Retinal pigment epithelial cell (primary cell): Measurements from ENCODE around the gene KHK.
A peak's percentile ranks its signal among the peaks of the same experiment; 100 is the strongest.

Source experiments
- DNase-seq: peaks from one replicate; pipeline ENCODE4 v3.0.0-alpha.2; 2010; ENCODE audit warnings: low read depth
- H3K4me3 ChIP-seq: 2 replicates; pipeline ENCODE4 v1.5.1; 2011; ENCODE audit warnings: mild to moderate bottlenecking, low read length, control low read depth, moderate library complexity
- TF ChIP-seq, protein P1 (sequence below): conservative IDR thresholded peaks from 2 replicates; pipeline ENCODE4 v1.5.1; 2011; ENCODE audit warnings: low read depth, low read length, control low read depth, inconsistent platforms

KHK gene

DNA sequence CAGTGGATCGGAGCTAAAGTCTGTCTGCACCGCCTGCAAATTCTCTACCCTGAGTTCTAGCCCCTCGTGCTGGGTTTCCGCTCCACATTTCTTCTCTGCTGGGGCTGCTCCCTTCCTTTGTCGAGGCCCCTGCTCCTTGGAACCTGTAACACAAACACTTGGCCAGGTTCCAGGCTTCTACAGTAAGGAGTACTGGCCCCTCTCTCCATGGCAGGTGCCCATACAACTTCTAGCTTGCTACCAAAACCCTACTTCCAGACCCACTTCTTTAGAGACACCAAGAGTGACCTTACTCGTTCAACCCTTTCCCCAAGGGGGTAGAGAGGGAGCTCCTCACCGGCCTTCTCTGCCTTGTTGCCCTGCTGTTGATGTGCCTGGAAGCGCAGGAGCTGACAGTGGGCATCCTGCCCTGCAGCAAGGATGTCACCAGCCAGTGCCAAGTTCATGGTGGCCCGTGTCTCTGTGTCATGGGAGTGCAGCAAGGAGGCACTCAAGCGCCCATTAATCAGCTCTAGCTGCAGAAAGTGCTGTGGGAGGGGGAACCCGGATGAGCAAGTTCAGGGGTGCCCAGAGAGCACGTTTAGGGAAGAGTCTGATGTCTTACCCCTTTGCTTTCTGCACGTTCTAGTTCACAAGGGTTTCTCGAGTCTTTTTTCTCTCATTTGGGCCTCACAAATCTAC is 46.8 kb downstream of the KHK start:
- no peak for DNase-seq
- peak overlapping the region; percentile 87 for H3K4me3 ChIP-seq
- TF ChIP-seq, protein P1, sequence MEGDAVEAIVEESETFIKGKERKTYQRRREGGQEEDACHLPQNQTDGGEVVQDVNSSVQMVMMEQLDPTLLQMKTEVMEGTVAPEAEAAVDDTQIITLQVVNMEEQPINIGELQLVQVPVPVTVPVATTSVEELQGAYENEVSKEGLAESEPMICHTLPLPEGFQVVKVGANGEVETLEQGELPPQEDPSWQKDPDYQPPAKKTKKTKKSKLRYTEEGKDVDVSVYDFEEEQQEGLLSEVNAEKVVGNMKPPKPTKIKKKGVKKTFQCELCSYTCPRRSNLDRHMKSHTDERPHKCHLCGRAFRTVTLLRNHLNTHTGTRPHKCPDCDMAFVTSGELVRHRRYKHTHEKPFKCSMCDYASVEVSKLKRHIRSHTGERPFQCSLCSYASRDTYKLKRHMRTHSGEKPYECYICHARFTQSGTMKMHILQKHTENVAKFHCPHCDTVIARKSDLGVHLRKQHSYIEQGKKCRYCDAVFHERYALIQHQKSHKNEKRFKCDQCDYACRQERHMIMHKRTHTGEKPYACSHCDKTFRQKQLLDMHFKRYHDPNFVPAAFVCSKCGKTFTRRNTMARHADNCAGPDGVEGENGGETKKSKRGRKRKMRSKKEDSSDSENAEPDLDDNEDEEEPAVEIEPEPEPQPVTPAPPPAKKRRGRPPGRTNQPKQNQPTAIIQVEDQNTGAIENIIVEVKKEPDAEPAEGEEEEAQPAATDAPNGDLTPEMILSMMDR = no peak

DNA sequence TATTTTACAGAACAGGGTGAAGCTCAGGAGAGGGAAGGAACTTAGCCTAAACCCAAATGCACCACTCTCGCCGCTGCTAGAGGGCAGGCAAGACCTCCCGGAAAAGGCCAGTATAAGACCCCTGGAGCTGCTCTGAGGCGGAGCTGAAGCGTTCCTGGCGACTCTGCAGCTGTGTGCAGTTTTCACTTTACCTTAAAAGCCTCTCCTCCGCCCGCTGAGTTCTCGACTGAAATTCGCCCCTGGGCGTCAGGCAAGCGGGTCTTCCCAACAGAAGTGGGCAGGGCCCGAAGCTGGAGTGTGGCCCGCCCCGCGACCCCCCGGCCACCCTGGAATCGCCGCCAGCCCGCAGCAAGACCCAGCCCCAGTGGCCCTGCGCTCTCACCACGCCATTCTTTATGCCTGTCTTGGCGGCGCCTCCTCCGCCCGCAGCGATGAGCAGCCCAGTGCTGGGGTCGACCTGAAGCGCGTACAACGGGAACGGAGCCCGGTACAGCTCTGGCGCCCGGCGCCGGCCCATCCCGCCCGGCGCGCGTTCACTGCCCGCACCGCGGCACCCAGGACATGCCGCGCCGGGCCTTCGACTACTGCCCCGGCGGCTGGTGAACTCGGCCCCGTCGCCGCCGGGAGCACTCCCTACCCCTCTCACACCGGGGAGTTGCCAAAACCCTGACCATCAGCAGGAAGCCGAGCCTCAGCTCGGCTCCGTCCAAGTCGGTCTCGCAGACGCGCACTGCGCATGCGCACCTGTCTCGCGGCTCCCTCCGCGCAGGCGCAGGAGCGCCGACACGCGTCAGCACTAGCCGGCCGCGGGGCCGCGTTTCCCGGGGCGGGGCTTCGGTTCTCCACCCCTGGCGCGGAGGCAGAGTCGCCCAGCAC is 47.6 kb downstream of the KHK start, which contains the start of gene PREB:
PREB (minus strand) TSS at position 732 of the 876 bp plus-strand sequence; CDS start at position 517, 215 bp downstream.
- TF ChIP-seq, protein P1 = peak; percentile 51
- peak; percentile 69 for DNase-seq

GRCh38 chr2:27134781-27135477 is 48.4 kb downstream of the KHK start:
- peak overlapping the region; percentile 9 for H3K4me3 ChIP-seq
- TF ChIP-seq, protein P1 = no peak
- DNase-seq = no peak

More for the DNA sequence above, 47.6 kb downstream of the KHK start, which contains the start of gene PREB:
- H3K4me3 ChIP-seq = peak within 1 kb of the TSS; percentile 87

DNA sequence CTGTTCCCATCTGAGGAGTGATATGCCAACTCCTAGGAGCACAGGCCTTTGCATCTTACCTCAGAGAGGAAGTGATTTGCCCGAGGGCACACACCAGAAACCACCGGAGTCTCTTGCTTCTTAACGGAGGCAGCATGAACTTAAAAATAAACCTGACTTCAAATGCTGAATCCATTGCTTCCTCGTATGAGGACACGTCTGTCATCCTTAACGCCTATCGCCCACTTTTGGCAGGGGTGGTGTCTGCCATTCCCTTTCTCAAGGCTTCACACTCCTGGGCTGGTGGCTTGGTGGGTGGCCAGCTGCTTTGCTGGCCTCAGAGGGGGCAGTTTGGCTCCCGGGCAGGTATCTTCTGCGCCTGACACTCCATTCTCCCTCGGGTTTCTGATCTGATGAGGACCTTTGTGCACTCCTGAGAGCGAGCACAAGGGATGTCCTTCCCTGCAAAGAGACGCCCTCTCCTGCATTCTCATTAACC is 48.9 kb downstream of the KHK start:
- TF ChIP-seq, protein P1 = no peak
- no peak for DNase-seq
- H3K4me3 ChIP-seq = no peak overlapping the region

- TF ChIP-seq, protein P1 = no peak
These were observed 50.2 kb downstream of the KHK start for GRCh38 chr2:27136751-27137150.

GRCh38 chr2:27137322-27137935 is 50.9 kb downstream of the KHK start:
- TF ChIP-seq, protein P1 = no peak
- H3K4me3 ChIP-seq = no peak overlapping the region
- DNase-seq = no peak

More at GRCh38 chr2:27136751-27137150, 50.2 kb downstream of the KHK start:
- no peak for DNase-seq
- no peak overlapping the region for H3K4me3 ChIP-seq
